Duodenal mucosa (tissue), 2 donors: ENCODE measurements around the gene C1QL2.

Source experiments
- H3K27ac ChIP-seq: one replicate; pipeline ENCODE4 v1.7.0; 2013; ENCODE audit warnings: low read depth, low read length
- H3K27me3 ChIP-seq, 2 donors: one replicate each; pipeline ENCODE4 v1.7.0; 2013; ENCODE audit warnings: low read length in 2 of 2, control low read depth in 1 of 2; ENCODE audit not compliant: insufficient read depth in 2 of 2, control insufficient read depth in 1 of 2
- H3K36me3 ChIP-seq, 2 donors: one replicate each; pipeline ENCODE4 v1.7.0; 2013; ENCODE audit warnings: low read length in 2 of 2, control low read depth in 1 of 2; ENCODE audit not compliant: insufficient read depth in 2 of 2, control insufficient read depth in 1 of 2
- H3K4me1 ChIP-seq, 2 donors: one replicate each; pipeline ENCODE4 v1.7.0; 2013; ENCODE audit warnings: low read length in 2 of 2, control low read depth in 1 of 2; ENCODE audit not compliant: insufficient read depth in 2 of 2, control insufficient read depth in 1 of 2
- H3K4me3 ChIP-seq, 2 donors: one replicate each; pipeline ENCODE4 v1.7.0; 2013; ENCODE audit warnings: low read length in 2 of 2, low read depth in 1 of 2
- H3K9ac ChIP-seq, 2 donors: one replicate each; pipeline ENCODE4 v1.7.0; 2013; ENCODE audit warnings: low read length in 2 of 2, low read depth in 1 of 2
- H3K9me3 ChIP-seq, 2 donors: one replicate each; pipeline ENCODE4 v1.7.0; 2013; ENCODE audit warnings: low read length in 2 of 2, control low read depth in 1 of 2; ENCODE audit not compliant: control insufficient read depth in 1 of 2

The C1QL2 gene

GRCh38 chr2:119144806-119145205, 13.7 kb downstream of the C1QL2 start:
- peaks cover 5 to 10% of the 10 kb centered on the region in 2 donors for H3K27me3 ChIP-seq
- H3K9ac ChIP-seq = no peak overlapping the region
- no peak overlapping the region for H3K4me3 ChIP-seq
- no peaks in the 10 kb centered on the region for H3K4me1 ChIP-seq
- H3K36me3 ChIP-seq = no peaks in the 10 kb centered on the region
- H3K27ac ChIP-seq = no peak overlapping the region
- no peaks in the 10 kb centered on the region for H3K9me3 ChIP-seq

GRCh38 chr2:119142824-119143223, 15.7 kb downstream of the C1QL2 start:
- no peak overlapping the region for H3K27ac ChIP-seq
- H3K9me3 ChIP-seq = no peaks in the 10 kb centered on the region
- H3K4me3 ChIP-seq = no peak overlapping the region
- H3K4me1 ChIP-seq = no peaks in the 10 kb centered on the region
- no peak overlapping the region for H3K9ac ChIP-seq
- H3K27me3 ChIP-seq = peaks cover 0 to 7% of the 10 kb centered on the region in 2 donors
- H3K36me3 ChIP-seq = no peaks in the 10 kb centered on the region

- no peak overlapping the region for H3K9ac ChIP-seq
- H3K4me1 ChIP-seq = no peaks in the 10 kb centered on the region
- no peaks in the 10 kb centered on the region for H3K9me3 ChIP-seq
- H3K36me3 ChIP-seq = no peaks in the 10 kb centered on the region
- no peak overlapping the region for H3K27ac ChIP-seq
- H3K27me3 ChIP-seq = peaks cover 2 to 3% of the 10 kb centered on the region in 2 donors
- no peak overlapping the region for H3K4me3 ChIP-seq
Measured at GRCh38 chr2:119137502-119137901, 21.0 kb downstream of the C1QL2 start.

DNA sequence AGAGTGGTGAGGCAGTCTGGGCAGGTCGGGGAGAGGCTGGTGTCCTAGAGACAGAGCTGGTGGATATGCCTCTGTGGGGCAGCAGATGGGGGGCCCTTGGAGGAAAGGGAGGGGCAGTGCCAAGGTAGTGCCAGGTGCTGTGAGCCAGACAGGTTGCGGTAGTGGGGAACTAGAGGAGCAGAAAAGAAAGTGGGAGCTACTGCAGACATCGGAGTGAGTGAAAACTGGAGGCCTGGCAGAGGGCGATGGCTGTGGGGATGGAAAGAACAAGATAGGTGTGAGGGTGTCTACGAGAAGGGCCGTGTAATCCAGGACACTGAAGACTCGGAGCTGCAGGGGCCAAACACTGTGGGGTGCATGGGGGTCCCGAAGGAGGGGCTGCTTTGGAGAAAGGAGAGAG, 21.7 kb downstream of the C1QL2 start:
- no peak overlapping the region for H3K27ac ChIP-seq
- peaks cover 0 to 2% of the 10 kb centered on the region in 2 donors for H3K27me3 ChIP-seq
- no peaks in the 10 kb centered on the region for H3K36me3 ChIP-seq
- no peak overlapping the region for H3K9ac ChIP-seq
- H3K4me3 ChIP-seq = no peak overlapping the region
- H3K9me3 ChIP-seq = no peaks in the 10 kb centered on the region
- H3K4me1 ChIP-seq = no peaks in the 10 kb centered on the region

- Histone ChIP-seq H3K9me3 (no peaks in the 10 kb centered on the region), H3K9ac (no peak overlapping the region), H3K27ac (no peak overlapping the region), H3K4me3 (no peak overlapping the region), H3K4me1 (no peaks in the 10 kb centered on the region), H3K36me3 (no peaks in the 10 kb centered on the region), H3K27me3 (peaks cover 0 to 2% of the 10 kb centered on the region in 2 donors)
Measured at GRCh38 chr2:119136093-119136492, 22.5 kb downstream of the C1QL2 start.

GRCh38 chr2:119134775-119135174, 23.8 kb downstream of the C1QL2 start:
- Histone ChIP-seq H3K9ac (no peak overlapping the region), H3K27me3 (peaks cover 0 to 2% of the 10 kb centered on the region in 2 donors), H3K9me3 (no peaks in the 10 kb centered on the region), H3K4me1 (no peaks in the 10 kb centered on the region), H3K4me3 (no peak overlapping the region), H3K27ac (no peak overlapping the region), H3K36me3 (no peaks in the 10 kb centered on the region)

- Histone ChIP-seq H3K27ac (no peak overlapping the region), H3K36me3 (no peaks in the 10 kb centered on the region), H3K4me3 (no peak overlapping the region), H3K4me1 (no peaks in the 10 kb centered on the region), H3K27me3 (peaks cover 0 to 3% of the 10 kb centered on the region in 2 donors), H3K9ac (no peak overlapping the region), H3K9me3 (no peaks in the 10 kb centered on the region)
Measured at GRCh38 chr2:119126650-119127049, 31.9 kb downstream of the C1QL2 start.

- H3K27ac ChIP-seq = no peak overlapping the region
- no peaks in the 10 kb centered on the region for H3K9me3 ChIP-seq
- H3K9ac ChIP-seq = no peak overlapping the region
- no peaks in the 10 kb centered on the region for H3K4me1 ChIP-seq
- H3K36me3 ChIP-seq = no peaks in the 10 kb centered on the region
- H3K4me3 ChIP-seq = no peak overlapping the region
- H3K27me3 ChIP-seq = no peaks in the 10 kb centered on the region
Measured at GRCh38 chr2:119123389-119123788, 35.2 kb downstream of the C1QL2 start.

- Histone ChIP-seq H3K4me3 (no peak overlapping the region), H3K9me3 (no peaks in the 10 kb centered on the region), H3K36me3 (no peaks in the 10 kb centered on the region), H3K4me1 (no peaks in the 10 kb centered on the region), H3K9ac (no peak overlapping the region), H3K27me3 (no peaks in the 10 kb centered on the region), H3K27ac (no peak overlapping the region)
Measured at GRCh38 chr2:119122663-119123062, 35.9 kb downstream of the C1QL2 start.

- Histone ChIP-seq H3K36me3 (no peaks in the 10 kb centered on the region), H3K4me3 (no peak overlapping the region), H3K27ac (no peak overlapping the region), H3K9me3 (no peaks in the 10 kb centered on the region), H3K4me1 (no peaks in the 10 kb centered on the region), H3K27me3 (no peaks in the 10 kb centered on the region), H3K9ac (no peak overlapping the region)
Measured at GRCh38 chr2:119119999-119120756, 38.4 kb downstream of the C1QL2 start.
